Memory B cell (primary cell): ENCODE measurements around the gene DUSP28.
A peak's percentile ranks its signal among the peaks of the same experiment; 100 is the strongest.
"Not testable (repeated sequence)": the region's sequence is repeated elsewhere in the genome, so short reads cannot be mapped to it uniquely, and the experiment has no call there.

Source experiments
- ATAC-seq: fragments of 150-1000 bp; cut with Tn5 transposase; 2 replicates; pipeline ENCODE4 v1.10.0; 2021; ENCODE audit warnings: low read depth, mild to moderate bottlenecking, moderate library complexity
- DNase-seq, 2 donors: peaks; one replicate each; pipeline ENCODE4 v3.0.0; 2022; ENCODE audit warnings: low spot score in 2 of 2
- H3K27ac Mint-ChIP-seq: one replicate; pipeline ENCODE4 v1.8.0; 2022; ENCODE audit warnings: mild to moderate bottlenecking, moderate library complexity, mixed read lengths
- H3K27me3 Mint-ChIP-seq: one replicate; pipeline ENCODE4 v1.8.0; 2022; ENCODE audit warnings: mixed read lengths
- H3K36me3 Mint-ChIP-seq: one replicate; pipeline ENCODE4 v1.8.0; 2022; ENCODE audit warnings: mild to moderate bottlenecking, mixed read lengths
- H3K4me1 Mint-ChIP-seq: one replicate; pipeline ENCODE4 v1.8.0; 2022; ENCODE audit warnings: mixed read lengths
- H3K4me3 Mint-ChIP-seq: one replicate; pipeline ENCODE4 v1.8.0; 2022; ENCODE audit warnings: mild to moderate bottlenecking, moderate library complexity, mixed read lengths
- H3K9me3 Mint-ChIP-seq: one replicate; pipeline ENCODE4 v1.8.0; 2022; ENCODE audit warnings: mixed read lengths

The DUSP28 gene

DNA sequence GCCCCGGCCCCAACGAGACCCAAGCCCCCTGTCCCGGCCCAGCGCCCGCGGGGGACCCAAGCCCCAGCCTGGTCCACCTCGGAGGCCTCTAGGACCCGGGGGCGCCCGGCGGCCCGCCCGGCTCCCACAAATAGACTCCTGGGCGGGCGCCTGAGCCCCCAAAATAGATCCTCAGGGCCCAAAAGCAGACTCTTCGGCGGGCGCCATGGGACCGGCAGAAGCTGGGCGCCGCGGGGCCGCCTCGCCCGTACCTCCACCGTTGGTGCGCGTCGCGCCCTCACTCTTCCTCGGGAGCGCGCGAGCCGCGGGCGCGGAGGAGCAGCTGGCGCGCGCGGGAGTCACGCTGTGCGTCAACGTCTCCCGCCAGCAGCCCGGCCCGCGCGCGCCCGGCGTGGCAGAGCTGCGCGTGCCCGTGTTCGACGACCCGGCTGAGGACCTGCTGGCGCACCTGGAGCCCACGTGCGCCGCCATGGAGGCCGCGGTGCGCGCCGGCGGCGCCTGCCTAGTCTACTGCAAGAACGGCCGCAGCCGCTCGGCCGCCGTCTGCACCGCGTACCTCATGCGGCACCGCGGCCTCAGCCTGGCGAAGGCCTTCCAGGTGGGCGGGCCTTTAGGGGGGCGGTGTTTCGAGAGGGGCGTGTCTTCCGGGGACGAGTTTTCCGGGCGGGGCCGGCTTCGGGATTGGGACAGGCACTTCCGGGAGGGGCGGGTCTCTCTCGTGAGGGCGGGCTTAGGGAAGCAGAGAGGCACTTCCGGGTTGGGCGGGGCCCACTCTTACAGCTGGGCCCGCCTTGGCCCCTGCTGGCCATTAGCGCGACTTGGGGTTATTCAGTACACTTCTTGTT, 545 bp downstream of the DUSP28 start:
- peaks cover 13% of the 10 kb centered on the region for H3K36me3 Mint-ChIP-seq
- DNase-seq, result peak; percentile 99 to 100
- H3K4me1 Mint-ChIP-seq, result peaks cover 41% of the 10 kb centered on the region
- ATAC-seq, result peak; percentile 64
- H3K4me3 Mint-ChIP-seq, result peak overlapping the region; percentile 85
- peak overlapping the region; percentile 89 for H3K27ac Mint-ChIP-seq
- no peaks in the 10 kb centered on the region for H3K27me3 Mint-ChIP-seq
- H3K9me3 Mint-ChIP-seq, result no peaks in the 10 kb centered on the region

DNA sequence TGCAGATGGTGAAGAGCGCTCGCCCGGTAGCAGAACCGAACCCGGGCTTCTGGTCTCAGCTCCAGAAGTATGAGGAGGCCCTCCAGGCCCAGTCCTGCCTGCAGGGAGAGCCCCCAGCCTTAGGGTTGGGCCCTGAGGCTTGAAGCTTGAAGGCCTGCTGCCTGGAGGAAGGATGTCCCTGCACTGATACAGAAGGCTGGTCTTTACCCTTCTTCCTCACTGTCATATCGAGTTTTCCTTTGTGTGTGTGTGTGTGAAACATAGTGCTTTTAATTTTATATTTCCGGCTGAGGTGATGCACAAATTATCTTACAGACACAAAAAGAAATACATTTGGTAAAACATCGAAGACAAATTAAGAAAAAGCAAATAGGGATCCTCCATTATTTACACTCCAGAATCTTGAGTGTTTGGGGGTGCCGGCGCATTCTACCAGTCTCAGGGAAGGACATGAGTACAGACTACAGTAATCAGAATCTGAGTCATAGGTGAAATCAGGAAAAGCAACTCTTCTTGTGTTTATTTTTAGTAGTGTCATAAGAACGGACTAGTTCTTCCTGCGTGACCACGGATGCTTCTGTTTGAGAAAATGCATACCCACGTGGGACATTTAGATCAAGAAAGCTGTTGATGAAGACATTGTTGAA, 1.3 kb downstream of the DUSP28 start:
- H3K9me3 Mint-ChIP-seq, result no peaks in the 10 kb centered on the region
- ATAC-seq (no peak), DNase-seq (no peak)
- peak overlapping the region; percentile 85 for H3K4me3 Mint-ChIP-seq
- peak overlapping the region; percentile 89 for H3K27ac Mint-ChIP-seq
- peaks cover 42% of the 10 kb centered on the region for H3K4me1 Mint-ChIP-seq
- no peaks in the 10 kb centered on the region for H3K27me3 Mint-ChIP-seq
- H3K36me3 Mint-ChIP-seq, result peaks cover 13% of the 10 kb centered on the region

DNA sequence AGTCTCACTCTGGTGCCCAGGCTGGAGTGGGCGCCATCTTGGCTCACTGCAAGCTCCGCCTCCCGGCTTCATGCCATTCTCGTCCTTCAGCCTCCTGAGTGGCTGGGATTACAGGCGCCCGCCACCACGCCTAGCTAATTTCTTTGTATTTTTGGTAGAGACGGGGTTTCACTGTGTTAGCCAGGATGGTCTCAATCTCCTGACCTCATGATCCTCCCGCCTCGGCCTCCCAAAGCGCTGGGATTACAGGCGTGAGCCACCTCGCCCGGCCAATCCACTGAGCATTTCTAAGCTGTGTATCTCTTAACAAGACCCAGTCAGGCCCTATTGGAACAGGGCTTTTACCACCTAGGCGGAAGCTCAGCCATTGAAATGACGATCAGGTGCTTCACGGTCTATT, 3.1 kb downstream of the DUSP28 start:
- not testable (repeated sequence) for H3K27me3 Mint-ChIP-seq, ATAC-seq, H3K9me3 Mint-ChIP-seq, H3K4me3 Mint-ChIP-seq
- Mint-ChIP-seq H3K27ac (peak overlapping the region; percentile 24), H3K4me1 (peaks cover 47% of the 10 kb centered on the region), H3K36me3 (peaks cover 13% of the 10 kb centered on the region)
- DNase-seq, result peak in 1 of 2 donors; percentile 9

DNA sequence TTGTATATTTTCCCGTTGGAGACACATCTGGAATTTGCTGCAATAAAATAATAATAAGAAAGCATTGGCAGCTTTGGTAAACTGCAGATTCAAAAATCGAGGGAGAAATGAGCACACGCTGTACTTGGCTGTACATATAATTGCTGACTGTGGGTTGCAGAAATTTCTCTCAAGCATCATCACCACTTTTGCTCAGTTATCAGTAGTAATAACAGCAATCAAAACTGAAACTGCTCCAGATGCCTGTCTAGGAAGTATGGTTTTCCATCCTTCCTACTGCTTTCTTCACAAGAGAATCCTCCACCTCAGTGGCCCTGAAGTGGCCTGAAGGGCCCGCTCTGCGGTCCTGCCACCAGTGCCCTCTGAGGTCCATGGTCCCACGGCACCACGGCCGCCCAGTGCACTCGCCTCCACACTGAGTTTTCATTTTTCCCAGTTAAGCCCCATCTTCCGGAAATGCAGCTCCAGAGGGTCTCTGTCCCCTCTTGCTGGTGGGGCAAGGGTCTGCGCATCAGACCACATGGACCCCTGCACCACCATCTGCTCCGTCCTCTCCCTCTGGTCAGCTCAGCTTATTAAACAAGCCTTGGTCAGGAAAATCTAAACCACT, 3.9 kb downstream of the DUSP28 start:
- H3K9me3 Mint-ChIP-seq, result no peaks in the 10 kb centered on the region
- peaks cover 43% of the 10 kb centered on the region for H3K4me1 Mint-ChIP-seq
- ATAC-seq (no peak), DNase-seq (peak in 1 of 2 donors; percentile 9)
- peak overlapping the region; percentile 92 for H3K27ac Mint-ChIP-seq
- peak overlapping the region; percentile 89 for H3K4me3 Mint-ChIP-seq
- H3K27me3 Mint-ChIP-seq, result no peaks in the 10 kb centered on the region
- peaks cover 11% of the 10 kb centered on the region for H3K36me3 Mint-ChIP-seq

DNA sequence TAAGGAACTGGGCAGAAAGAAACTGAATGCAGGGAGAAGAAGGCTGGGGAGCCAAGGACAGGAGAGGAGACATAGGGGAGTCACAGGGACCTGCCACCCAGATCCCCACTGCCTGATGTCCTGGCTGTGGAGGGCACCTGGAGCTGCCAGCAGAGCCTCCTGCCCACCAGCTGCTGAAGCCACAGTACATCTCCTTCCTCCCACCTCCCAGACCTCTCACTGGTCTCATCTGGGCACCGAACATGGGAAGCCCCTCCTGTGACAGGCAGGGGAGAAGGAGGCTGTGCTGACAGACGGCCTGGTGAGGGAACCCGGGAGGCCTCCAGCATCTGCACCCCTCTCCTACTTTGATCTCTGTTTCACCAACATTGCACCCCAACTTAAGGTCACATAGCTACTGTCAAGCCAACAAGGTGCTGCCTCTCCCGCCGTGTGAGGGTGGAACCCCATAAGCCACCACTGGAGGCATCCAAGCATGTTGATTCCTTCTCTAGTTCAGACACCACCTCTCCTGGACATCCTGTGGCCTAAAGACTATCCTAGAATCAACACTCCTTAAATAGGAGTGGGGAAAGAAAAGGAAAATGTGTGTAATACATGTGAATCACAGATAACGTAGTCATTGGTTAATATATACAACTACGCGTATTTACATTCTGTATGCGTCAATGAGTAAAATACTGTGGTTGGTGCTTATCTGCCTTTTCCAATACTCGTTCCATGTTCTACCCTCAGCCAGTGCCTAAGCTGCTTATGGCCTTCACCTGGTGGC, 4.6 kb downstream of the DUSP28 start:
- Mint-ChIP-seq H3K4me1 (peaks cover 44% of the 10 kb centered on the region), H3K9me3 (no peaks in the 10 kb centered on the region), H3K27ac (peak overlapping the region; percentile 92), H3K36me3 (peaks cover 9% of the 10 kb centered on the region), H3K4me3 (peak overlapping the region; percentile 89), H3K27me3 (no peaks in the 10 kb centered on the region)
- peak in 1 of 2 donors; percentile 13 for DNase-seq
- no peak for ATAC-seq

DNA sequence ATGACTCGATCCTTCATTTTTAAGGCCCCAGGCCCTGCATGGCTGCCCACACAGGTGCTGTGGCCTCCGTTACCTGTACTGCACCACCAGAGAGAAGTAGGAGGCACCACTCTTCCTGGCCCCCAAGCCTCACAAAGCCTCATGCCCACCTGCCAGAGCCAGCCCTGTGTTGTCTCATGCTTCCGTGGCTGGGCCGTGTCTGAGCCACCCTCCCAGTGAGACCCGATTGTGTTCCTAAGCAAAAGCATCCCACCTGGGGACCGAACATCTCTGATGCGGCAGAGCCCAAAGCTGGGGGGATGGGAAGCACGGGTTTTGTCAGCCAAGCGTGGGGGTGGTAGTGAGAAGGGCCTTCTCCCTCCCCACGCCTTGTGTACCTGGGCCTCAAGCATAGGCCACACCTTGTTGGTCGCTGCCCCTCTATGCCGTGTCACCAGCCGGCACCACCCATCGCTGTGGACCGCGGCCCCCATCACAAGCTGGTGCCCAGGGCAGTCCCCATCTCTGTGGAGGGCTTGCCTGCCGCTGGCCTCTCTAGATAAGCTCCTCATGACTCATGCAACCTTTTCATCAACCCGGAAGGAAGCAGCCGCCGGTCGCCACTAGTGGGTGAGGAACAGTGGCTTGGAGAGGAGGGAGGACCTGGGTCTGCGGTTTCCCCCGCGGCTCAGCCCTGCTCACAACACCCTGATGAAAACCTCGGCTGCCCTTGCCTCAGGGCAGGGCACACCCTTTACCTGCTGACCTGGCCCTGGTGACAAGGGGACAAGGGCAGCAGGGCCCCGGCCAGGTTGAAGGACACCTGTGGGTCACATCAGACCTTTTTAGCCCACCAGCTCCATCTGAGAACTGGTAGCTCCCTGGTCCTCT, 5.4 kb downstream of the DUSP28 start:
- Mint-ChIP-seq H3K4me1 (peaks cover 50% of the 10 kb centered on the region), H3K27ac (peak overlapping the region; percentile 92), H3K36me3 (peaks cover 9% of the 10 kb centered on the region), H3K4me3 (peak overlapping the region; percentile 89), H3K27me3 (no peaks in the 10 kb centered on the region), H3K9me3 (no peaks in the 10 kb centered on the region)
- DNase-seq, result peak; percentile 62 to 73
- peak; percentile 31 for ATAC-seq

DNA sequence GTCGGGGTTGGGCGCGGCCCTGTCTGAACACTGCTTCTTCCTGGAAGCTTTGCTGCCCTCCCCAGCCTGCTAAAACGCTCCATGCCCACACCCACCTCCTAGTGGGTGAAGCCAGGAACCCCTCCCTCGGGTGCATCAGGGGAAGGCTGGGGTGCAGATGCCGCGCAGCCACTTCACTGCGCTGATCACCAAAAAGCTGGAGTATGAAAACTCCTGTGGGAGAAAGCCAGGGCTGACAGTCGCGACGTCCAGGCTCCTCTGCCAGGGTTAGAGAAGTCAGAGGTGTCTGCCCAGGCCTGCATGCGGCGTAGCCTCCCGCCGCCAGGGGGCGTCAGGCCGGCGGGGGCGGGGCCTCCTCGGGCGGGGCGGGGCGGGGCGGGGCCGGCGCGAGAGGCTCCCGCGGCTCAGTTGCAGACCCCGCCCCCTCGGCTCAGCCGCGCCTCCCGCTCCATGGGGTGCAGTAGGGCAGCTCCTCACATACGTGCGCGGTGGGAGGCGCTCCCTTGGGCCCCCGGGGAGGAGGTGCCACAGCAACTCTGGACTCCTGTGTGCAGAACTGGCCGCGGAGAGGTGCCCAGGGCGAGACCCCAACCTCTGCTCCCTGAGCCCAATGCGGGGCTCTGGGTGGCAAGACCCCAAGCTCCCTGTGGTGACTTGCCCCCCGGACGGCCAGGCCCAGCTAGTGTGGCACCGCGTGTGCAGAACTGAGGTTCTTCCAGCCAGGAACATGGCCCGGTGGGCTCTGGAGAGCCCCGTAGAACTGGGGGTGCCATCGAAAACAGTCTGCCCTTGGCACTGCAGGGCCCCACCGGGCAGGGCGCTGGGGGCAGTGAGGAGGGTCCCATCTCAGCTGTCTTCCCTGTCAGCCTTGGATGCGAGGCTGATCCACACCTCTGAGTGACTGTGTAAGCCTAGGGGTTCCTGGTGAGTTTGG, 6.3 kb downstream of the DUSP28 start:
- peak overlapping the region; percentile 89 for H3K4me3 Mint-ChIP-seq
- H3K9me3 Mint-ChIP-seq, result no peaks in the 10 kb centered on the region
- H3K27me3 Mint-ChIP-seq, result no peaks in the 10 kb centered on the region
- peaks cover 11% of the 10 kb centered on the region for H3K36me3 Mint-ChIP-seq
- DNase-seq, result peak; percentile 87
- peak overlapping the region; percentile 92 for H3K27ac Mint-ChIP-seq
- peaks cover 55% of the 10 kb centered on the region for H3K4me1 Mint-ChIP-seq
- peak; percentile 65 for ATAC-seq

DNA sequence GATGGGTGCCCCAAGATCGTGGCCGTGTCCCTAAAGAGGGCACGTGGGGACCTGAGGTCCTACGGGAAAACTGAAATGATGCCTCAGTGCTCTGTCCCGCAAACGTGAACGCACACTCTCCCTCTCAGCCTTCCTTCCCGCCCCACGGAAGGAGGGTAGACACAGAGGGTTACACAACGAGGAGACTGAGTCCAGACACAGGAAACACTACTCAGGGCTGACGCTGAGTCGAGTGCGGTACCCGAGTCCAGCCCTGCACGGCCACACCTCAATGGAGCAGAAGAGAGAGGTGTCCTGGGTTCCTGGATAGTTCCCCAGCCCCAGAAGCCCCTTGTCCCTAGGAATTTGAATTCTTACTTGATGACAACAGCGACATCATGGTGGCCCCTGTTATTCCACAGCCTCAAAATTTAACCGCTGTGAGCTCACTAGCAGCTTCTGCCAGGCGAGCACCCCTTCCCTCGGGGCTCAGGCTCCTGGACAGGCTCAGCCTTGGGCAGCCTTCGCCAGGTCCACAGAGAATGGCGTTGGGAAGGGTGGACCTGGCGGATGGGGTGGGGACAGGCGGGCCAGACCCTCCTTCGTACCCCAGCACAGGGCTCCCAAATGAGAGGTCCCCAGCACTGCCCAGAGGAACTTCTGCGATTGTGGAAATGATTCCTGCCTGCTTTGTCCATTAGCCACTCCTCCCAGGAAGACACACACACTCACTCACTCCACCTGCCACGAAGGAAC, 7.1 kb downstream of the DUSP28 start:
- no peaks in the 10 kb centered on the region for H3K27me3 Mint-ChIP-seq
- peak overlapping the region; percentile 90 for H3K27ac Mint-ChIP-seq
- no peaks in the 10 kb centered on the region for H3K9me3 Mint-ChIP-seq
- ATAC-seq (no peak), DNase-seq (peak in 1 of 2 donors; percentile 40)
- peaks cover 11% of the 10 kb centered on the region for H3K36me3 Mint-ChIP-seq
- peak overlapping the region; percentile 89 for H3K4me3 Mint-ChIP-seq
- peaks cover 49% of the 10 kb centered on the region for H3K4me1 Mint-ChIP-seq

DNA sequence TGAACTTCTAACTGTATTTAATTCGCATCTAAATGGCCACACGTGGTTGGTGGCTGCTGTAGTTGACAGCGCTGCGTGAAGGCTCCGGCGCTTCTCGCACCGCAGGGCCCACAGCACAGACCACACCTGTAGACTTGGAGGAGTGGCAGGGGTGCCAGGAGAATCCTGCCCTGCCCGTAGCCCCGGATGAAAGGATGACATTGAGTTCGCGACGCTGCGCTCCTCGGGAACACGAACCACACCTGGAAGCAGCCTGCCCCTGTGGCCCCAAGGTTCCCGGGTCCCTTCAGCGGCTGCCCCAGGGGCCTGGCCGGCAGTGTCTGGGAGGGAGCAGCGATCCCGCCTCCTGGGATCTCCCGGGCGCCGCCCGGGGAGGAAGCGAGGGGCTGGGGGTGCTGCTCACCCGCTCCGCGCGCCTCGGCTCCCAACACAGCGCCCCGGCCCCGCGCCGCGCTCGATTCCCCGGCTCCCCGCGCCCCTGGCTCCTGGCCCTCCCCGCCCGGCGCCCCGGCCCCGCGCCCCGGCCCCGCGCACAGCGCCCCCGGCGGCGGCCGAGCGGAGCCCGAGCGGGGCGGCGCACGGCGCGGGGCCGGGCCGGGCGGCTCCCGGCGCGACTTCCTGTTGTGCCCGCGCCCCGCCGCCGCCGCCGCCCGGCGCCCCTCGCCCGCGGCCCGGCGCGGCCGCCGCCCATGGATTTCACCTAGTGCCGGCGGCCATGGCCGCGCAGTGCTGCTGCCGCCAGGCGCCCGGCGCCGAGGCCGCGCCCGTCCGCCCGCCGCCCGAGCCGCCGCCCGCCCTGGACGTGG, 7.9 kb downstream of the DUSP28 start, which contains the start of gene RNPEPL1:
RNPEPL1 (plus strand) TSS at position 613 of the 806 bp plus-strand sequence; CDS start at position 716, 103 bp downstream.
- Mint-ChIP-seq H3K27ac (peak within 1 kb of the TSS; percentile 90), H3K4me3 (peak within 1 kb of the TSS; percentile 89), H3K9me3 (no peaks in the 10 kb centered on the region), H3K36me3 (peaks cover 11% of the 10 kb centered on the region), H3K27me3 (no peaks in the 10 kb centered on the region), H3K4me1 (peaks cover 49% of the 10 kb centered on the region)
- DNase-seq (peak; percentile 36 to 63), ATAC-seq (peak; percentile 49)

DNA sequence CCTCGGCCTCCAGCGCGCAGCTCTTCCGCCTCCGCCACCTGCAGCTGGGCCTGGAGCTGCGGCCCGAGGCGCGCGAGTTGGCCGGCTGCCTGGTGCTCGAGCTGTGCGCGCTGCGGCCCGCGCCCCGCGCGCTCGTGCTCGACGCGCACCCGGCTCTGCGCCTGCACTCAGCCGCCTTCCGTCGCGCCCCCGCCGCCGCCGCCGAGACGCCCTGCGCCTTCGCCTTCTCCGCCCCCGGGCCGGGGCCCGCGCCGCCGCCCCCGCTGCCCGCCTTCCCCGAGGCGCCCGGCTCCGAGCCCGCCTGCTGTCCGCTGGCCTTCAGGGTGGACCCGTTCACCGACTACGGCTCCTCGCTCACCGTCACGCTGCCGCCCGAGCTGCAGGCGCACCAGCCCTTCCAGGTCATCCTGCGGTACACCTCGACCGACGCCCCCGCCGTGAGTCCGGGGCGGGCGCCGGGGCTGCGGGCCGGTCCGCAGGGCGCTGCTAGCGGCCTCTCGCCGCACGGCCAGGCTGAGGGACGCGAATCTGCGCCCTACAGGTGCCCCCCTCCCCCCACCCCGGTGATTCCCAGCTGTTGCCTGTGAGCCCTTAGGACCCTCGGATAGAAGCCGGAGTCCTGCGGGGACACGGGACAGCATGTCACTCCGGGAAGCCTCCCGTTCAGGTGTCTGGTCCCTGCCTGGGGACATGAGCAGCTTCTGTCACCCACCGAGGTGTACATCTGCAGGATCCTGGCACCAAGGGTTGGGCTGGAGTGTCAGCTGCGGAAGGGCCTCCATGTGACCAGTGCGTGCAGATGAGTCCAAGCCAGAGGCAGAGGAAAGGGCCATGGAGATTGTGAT, 8.7 kb downstream of the DUSP28 start:
- H3K27ac Mint-ChIP-seq, result peak overlapping the region; percentile 72
- H3K4me3 Mint-ChIP-seq, result peak overlapping the region; percentile 88
- peak; percentile 41 for ATAC-seq
- H3K4me1 Mint-ChIP-seq, result peaks cover 46% of the 10 kb centered on the region
- peaks cover 8% of the 10 kb centered on the region for H3K36me3 Mint-ChIP-seq
- no peaks in the 10 kb centered on the region for H3K9me3 Mint-ChIP-seq
- H3K27me3 Mint-ChIP-seq, result no peaks in the 10 kb centered on the region
- DNase-seq, result peak; percentile 53 to 68
